Right renal cortex interstitium (tissue), 3 donors: ENCODE measurements around the gene KCNJ14. TPM values are rescaled to one million over a fixed set of nuclear protein-coding genes. Genes with fewer than 3 reads are reported as not detected.

Source experiments
- polyA plus RNA-seq, 3 donors: library from polyadenylated mRNA; unstranded; fragments of 120-200 nt; gene quantifications; one replicate each; pipeline ENCODE4 v1.2.1, GENCODE V29; 2013; ENCODE audit not compliant: insufficient read length in 3 of 3

The KCNJ14 gene
- polyA plus RNA-seq, 3 donors: 0.55 to 0.67 (median 0.61) TPM

Other genes with a start within 250 kb of the KCNJ14 start
- 10 to 100 TPM; 50.6 to 61.0 (median 55.2) TPM for gene CARD8, start 199.7 kb upstream of the KCNJ14 start, polyA plus RNA-seq
- gene ZNF114, start 185.5 kb upstream of the KCNJ14 start, polyA plus RNA-seq: 1 to 10 TPM; 5.9 to 9.0 (median 6.9) TPM
- gene EMP3, start 130.0 kb upstream of the KCNJ14 start, polyA plus RNA-seq: 10 to 100 TPM; 72.4 to 81.9 (median 79.0) TPM
- gene TMEM143, start 91.6 kb upstream of the KCNJ14 start, polyA plus RNA-seq: 1 to 10 TPM; 7.7 to 9.4 (median 8.3) TPM
- gene SYNGR4, start 91.2 kb upstream of the KCNJ14 start, polyA plus RNA-seq: under 1 TPM; 0.40 to 0.67 (median 0.46) TPM
- gene KDELR1, start 64.0 kb upstream of the KCNJ14 start, polyA plus RNA-seq: 100 to 1,000 TPM; 206 to 257 (median 218) TPM
- gene GRIN2D, start 61.9 kb upstream of the KCNJ14 start, polyA plus RNA-seq: under 1 TPM; 0.35 to 0.46 (median 0.38) TPM
- 10 to 100 TPM; 19.8 to 24.8 (median 24.0) TPM for gene GRWD1, start 9.6 kb upstream of the KCNJ14 start, polyA plus RNA-seq
- 10 to 100 TPM; 74.8 to 80.7 (median 80.1) TPM for gene CYTH2, start 13.8 kb downstream of the KCNJ14 start, polyA plus RNA-seq
- gene LMTK3, start 56.3 kb downstream of the KCNJ14 start, polyA plus RNA-seq: 1 to 10 TPM; 1.2 to 2.3 (median 2.1) TPM
- gene SULT2B1, start 96.6 kb downstream of the KCNJ14 start, polyA plus RNA-seq: under 1 TPM; 0.23 to 0.29 (median 0.24) TPM
- gene SPACA4, start 151.2 kb downstream of the KCNJ14 start, polyA plus RNA-seq: not detected
- under 1 TPM; 0.49 to 0.99 (median 0.98) TPM for gene FAM83E, start 159.5 kb downstream of the KCNJ14 start, polyA plus RNA-seq
- gene RPL18, start 163.6 kb downstream of the KCNJ14 start, polyA plus RNA-seq: 1,000 to 10,000 TPM; 1,053 to 1,199 (median 1,085) TPM
- gene SPHK2, start 163.9 kb downstream of the KCNJ14 start, polyA plus RNA-seq: 10 to 100 TPM; 15.9 to 24.6 (median 17.8) TPM
- gene DBP, start 181.8 kb downstream of the KCNJ14 start, polyA plus RNA-seq: 10 to 100 TPM in 2 of 3 donors, 1 to 10 TPM in 1; 9.3 to 11.0 (median 10.5) TPM
- 10 to 100 TPM; 21.9 to 23.6 (median 22.9) TPM for gene CA11, start 190.6 kb downstream of the KCNJ14 start, polyA plus RNA-seq
- gene NTN5, start 217.4 kb downstream of the KCNJ14 start, polyA plus RNA-seq: under 1 TPM; 0.47 to 0.96 (median 0.94) TPM
- gene FUT2, start 240.4 kb downstream of the KCNJ14 start, polyA plus RNA-seq: 1 to 10 TPM in 2 of 3 donors, under 1 TPM in 1; 0.96 to 2.6 (median 1.9) TPM